SU-DHL-6 (cell line): ENCODE data around the gene ANXA11.
"Not testable (repeated sequence)": the region's sequence is repeated elsewhere in the genome, so short reads cannot be mapped to it uniquely, and the experiment has no call there.

Experiments used
- H2AFZ ChIP-seq: fragments of 200-600 bp; sonication (generic); 2 replicates; pipeline ENCODE4 v1.6.1; 2014; ENCODE audit warnings: low read depth, mild to moderate bottlenecking, moderate library complexity, mixed read lengths, antibody characterized with exemption, low read length; ENCODE audit not compliant: severe bottlenecking
- H3F3A ChIP-seq: fragments of 200-600 bp; shearing (Covaris generic); 2 replicates; pipeline ENCODE4 v1.6.0; 2016; ENCODE audit warnings: antibody characterized with exemption, mild to moderate bottlenecking; ENCODE audit not compliant: insufficient read depth
- H3K27ac ChIP-seq: fragments of 200-600 bp; sonication (generic); 2 replicates; pipeline ENCODE4 v1.5.1; 2016; ENCODE audit warnings: low read depth, mild to moderate bottlenecking, low read length, moderate library complexity, mixed read lengths
- H3K27me3 ChIP-seq: fragments of 200-600 bp; sonication (generic), shearing (Covaris generic); 2 replicates; pipeline ENCODE4 v1.6.0; 2014; ENCODE audit warnings: mild to moderate bottlenecking, low read length
- H3K36me3 ChIP-seq: fragments of 200-600 bp; sonication (generic); 2 replicates; pipeline ENCODE4 v1.6.1; 2014; ENCODE audit warnings: mild to moderate bottlenecking, low read length, mixed read lengths
- H3K4me2 ChIP-seq: fragments of 300-600, 200-600 bp; shearing (Covaris generic), sonication (generic); 2 replicates; pipeline ENCODE4 v1.6.0; 2014; ENCODE audit warnings: low read length, low read depth, mild to moderate bottlenecking; ENCODE audit not compliant: poor library complexity, severe bottlenecking
- H3K4me3 ChIP-seq: fragments of 200-600 bp; sonication (generic); 2 replicates; pipeline ENCODE4 v1.5.1; 2014; ENCODE audit warnings: antibody characterized with exemption, low read length, mild to moderate bottlenecking, mixed read lengths; ENCODE audit not compliant: insufficient read depth, poor library complexity, severe bottlenecking
- H3K79me2 ChIP-seq: fragments of 200-600 bp; sonication (generic); 2 replicates; pipeline ENCODE4 v1.6.1; 2014; ENCODE audit warnings: mild to moderate bottlenecking, low read length, moderate library complexity; ENCODE audit not compliant: insufficient read depth
- H3K9ac ChIP-seq: fragments of 200-600 bp; sonication (generic); 2 replicates; pipeline ENCODE4 v1.7.0; 2014; ENCODE audit warnings: mild to moderate bottlenecking, low read length
- H3K9me2 ChIP-seq: fragments of 200-600 bp; sonication (generic); replicated peaks from 2 replicates; pipeline ENCODE4 v1.6.1; 2014; ENCODE audit warnings: low read length; ENCODE audit not compliant: insufficient read depth
- H3K9me3 ChIP-seq: fragments of 200-600 bp; sonication (generic); 2 replicates; pipeline ENCODE4 v1.6.1; 2014; ENCODE audit warnings: low read length, mixed read lengths; ENCODE audit not compliant: insufficient read depth
- H4K20me1 ChIP-seq: fragments of 200-600 bp; sonication (generic); 2 replicates; pipeline ENCODE4 v1.6.1; 2014; ENCODE audit warnings: low read depth, mild to moderate bottlenecking, antibody characterized with exemption, low read length, moderate library complexity, mixed read lengths
- CTCF ChIP-seq: fragments of 200-600 bp; sonication (generic); IDR thresholded peaks from one replicate; pipeline ENCODE4 v1.5.1; 2017; ENCODE audit warnings: antibody characterized with exemption, mild to moderate bottlenecking, low read length, moderate library complexity; ENCODE audit not compliant: insufficient read depth, poor library complexity, severe bottlenecking
- EZH2phosphoT487 ChIP-seq: fragments of 200-600 bp; sonication (generic), shearing (Covaris generic); conservative IDR thresholded peaks from 2 replicates; pipeline ENCODE4 v1.6.1; 2018; ENCODE audit warnings: mild to moderate bottlenecking, antibody characterized with exemption, low read length, moderate library complexity, mixed read lengths

ANXA11 gene

GRCh38 chr10:80148166-80148805 is 57.1 kb downstream of the ANXA11 start:
- Histone ChIP-seq H2AFZ (no peak overlapping the region), H3K27ac (no peak overlapping the region), H3K79me2 (no peaks in the 10 kb centered on the region), H3K36me3 (no peaks in the 10 kb centered on the region; the same call in 1 of the 2 replicates), H3K27me3 (no peaks in the 10 kb centered on the region), H3K4me3 (no peak overlapping the region), H3K4me2 (no peak overlapping the region), H3K9me3 (no peaks in the 10 kb centered on the region), H3K9ac (no peak overlapping the region), H3F3A (peaks cover 16% of the 10 kb centered on the region), H4K20me1 (no peaks in the 10 kb centered on the region), H3K9me2 (no peaks in the 10 kb centered on the region)
- TF ChIP-seq EZH2phosphoT487 (no peak), CTCF (no peak)

- Histone ChIP-seq H3K36me3 (no peaks in the 10 kb centered on the region; the same call in 1 of the 2 replicates), H3K4me3 (no peak overlapping the region), H3K27me3 (no peaks in the 10 kb centered on the region), H3K9me3 (no peaks in the 10 kb centered on the region), H3K79me2 (no peaks in the 10 kb centered on the region), H4K20me1 (no peaks in the 10 kb centered on the region), H3K4me2 (no peak overlapping the region), H3K27ac (no peak overlapping the region), H3K9me2 (no peaks in the 10 kb centered on the region), H3K9ac (no peak overlapping the region), H3F3A (peaks cover 16% of the 10 kb centered on the region), H2AFZ (no peak overlapping the region)
- TF ChIP-seq EZH2phosphoT487 = no peak
These were observed 58.4 kb downstream of the ANXA11 start for GRCh38 chr10:80146918-80147317.

- H3K9me2 ChIP-seq, H3K36me3 ChIP-seq, H3K79me2 ChIP-seq, H3K4me2 ChIP-seq, H3K9ac ChIP-seq, H3K27ac ChIP-seq, H4K20me1 ChIP-seq, H2AFZ ChIP-seq, H3K4me3 ChIP-seq, H3K9me3 ChIP-seq, H3K27me3 ChIP-seq: not testable (repeated sequence)
- peaks cover 16% of the 10 kb centered on the region for H3F3A ChIP-seq
These were observed 59.7 kb downstream of the ANXA11 start for GRCh38 chr10:80145406-80146308.

GRCh38 chr10:80144696-80145131 is 60.6 kb downstream of the ANXA11 start:
- H2AFZ ChIP-seq = no peak overlapping the region
- H3K36me3 ChIP-seq = no peaks in the 10 kb centered on the region
- no peaks in the 10 kb centered on the region for H3K9me3 ChIP-seq
- peak overlapping the region; percentile 26; the same call in 1 of the 2 replicates for H3K27ac ChIP-seq
- peak overlapping the region; percentile 60 for H3K4me2 ChIP-seq
- no peaks in the 10 kb centered on the region for H3K9me2 ChIP-seq
- H4K20me1 ChIP-seq = no peaks in the 10 kb centered on the region
- H3K4me3 ChIP-seq = no peak overlapping the region
- peak overlapping the region; percentile 24; the same call in 1 of the 2 replicates for H3K9ac ChIP-seq
- no peaks in the 10 kb centered on the region for H3K79me2 ChIP-seq
- peaks cover 16% of the 10 kb centered on the region for H3F3A ChIP-seq
- no peaks in the 10 kb centered on the region for H3K27me3 ChIP-seq
- TF ChIP-seq EZH2phosphoT487 (no peak), CTCF (no peak)
